Stimulated activated naive B cell treated with anti-CD40 and anti-IgM and Interleukin-4, amounts not matched to agents 10 μg/mL and 1 μg/mL and 100 μg/mL, for 72 hours (primary cell): ENCODE measurements around the gene MAPK4.
"Not testable (repeated sequence)": the region's sequence is repeated elsewhere in the genome, so short reads cannot be mapped to it uniquely, and the experiment has no call there.

Experiments
- ATAC-seq, 2 donors: fragments of 150-1000 bp; cut with Tn5 transposase; replicated peaks; 2 replicates each; pipeline ENCODE4 v1.10.0; 2021; ENCODE audit warnings: moderate library complexity in 1 of 2
- DNase-seq: peaks from one replicate; pipeline ENCODE4 v3.0.0; 2021
- H3K27ac Mint-ChIP-seq: one replicate; pipeline ENCODE4 v1.8.0; 2022; ENCODE audit warnings: mild to moderate bottlenecking, mixed read lengths
- H3K27me3 Mint-ChIP-seq, 2 donors: one replicate each; pipeline ENCODE4 v1.8.0; 2022; ENCODE audit warnings: mixed read lengths in 2 of 2
- H3K36me3 Mint-ChIP-seq, 2 donors: one replicate each; pipeline ENCODE4 v1.8.0; 2022; ENCODE audit warnings: mixed read lengths in 2 of 2, mild to moderate bottlenecking in 1 of 2
- H3K4me1 Mint-ChIP-seq, 2 donors: one replicate each; pipeline ENCODE4 v1.8.0; 2022; ENCODE audit warnings: mixed read lengths in 2 of 2, mild to moderate bottlenecking in 1 of 2
- H3K4me3 Mint-ChIP-seq, 2 donors: one replicate each; pipeline ENCODE4 v1.8.0; 2022; ENCODE audit warnings: mild to moderate bottlenecking in 2 of 2, mixed read lengths in 2 of 2, moderate library complexity in 1 of 2
- H3K9me3 Mint-ChIP-seq, 2 donors: one replicate each; pipeline ENCODE4 v1.8.0; 2022; ENCODE audit warnings: mixed read lengths in 2 of 2, mild to moderate bottlenecking in 1 of 2

Gene MAPK4

GRCh38 chr18:50560681-50561629 is 1.1 kb downstream of the MAPK4 start:
- Mint-ChIP-seq H3K27ac (no peak overlapping the region), H3K27me3 (peaks cover 47 to 77% of the 10 kb centered on the region in 2 donors), H3K9me3 (peaks cover 3% of the 10 kb centered on the region in 2 donors), H3K36me3 (peaks cover 0 to under 1% of the 10 kb centered on the region in 2 donors), H3K4me3 (peak overlapping the region; percentile 70 to 77), H3K4me1 (peaks cover 0 to 5% of the 10 kb centered on the region in 2 donors)
- no peak for DNase-seq
- no peak for ATAC-seq

GRCh38 chr18:50562258-50562657 is 2.4 kb downstream of the MAPK4 start:
- peaks cover 43 to 73% of the 10 kb centered on the region in 2 donors for H3K27me3 Mint-ChIP-seq
- H3K9me3 Mint-ChIP-seq, H3K4me1 Mint-ChIP-seq, H3K27ac Mint-ChIP-seq, DNase-seq, H3K4me3 Mint-ChIP-seq, ATAC-seq, H3K36me3 Mint-ChIP-seq: not testable (repeated sequence)

- Mint-ChIP-seq H3K27me3 (peaks cover 41 to 68% of the 10 kb centered on the region in 2 donors), H3K4me3 (no peak overlapping the region), H3K27ac (no peak overlapping the region), H3K9me3 (peaks cover 0 to 3% of the 10 kb centered on the region in 2 donors), H3K4me1 (peaks cover 0 to 5% of the 10 kb centered on the region in 2 donors), H3K36me3 (no peaks in the 10 kb centered on the region)
- DNase-seq (no peak), ATAC-seq (no peak)
Observed at GRCh38 chr18:50562686-50563085, 2.8 kb downstream of the MAPK4 start.

- DNase-seq: no peak
- Mint-ChIP-seq H3K36me3 (no peaks in the 10 kb centered on the region), H3K27ac (no peak overlapping the region), H3K27me3 (peaks cover 38 to 61% of the 10 kb centered on the region in 2 donors), H3K9me3 (peaks cover under 1 to 7% of the 10 kb centered on the region in 2 donors), H3K4me3 (no peak overlapping the region), H3K4me1 (peaks cover 0 to 5% of the 10 kb centered on the region in 2 donors)
- ATAC-seq: no peak
Observed at GRCh38 chr18:50563376-50563775, 3.5 kb downstream of the MAPK4 start.

GRCh38 chr18:50569930-50570329 is 10.0 kb downstream of the MAPK4 start:
- H3K4me1 Mint-ChIP-seq: no peaks in the 10 kb centered on the region
- H3K27me3 Mint-ChIP-seq: peaks cover 18 to 21% of the 10 kb centered on the region in 2 donors
- H3K27ac Mint-ChIP-seq: no peak overlapping the region
- peaks cover 6 to 13% of the 10 kb centered on the region in 2 donors for H3K9me3 Mint-ChIP-seq
- DNase-seq (no peak), ATAC-seq (no peak)
- H3K36me3 Mint-ChIP-seq: no peaks in the 10 kb centered on the region
- no peak overlapping the region for H3K4me3 Mint-ChIP-seq

GRCh38 chr18:50571606-50572005 is 11.7 kb downstream of the MAPK4 start:
- no peak overlapping the region for H3K27ac Mint-ChIP-seq
- DNase-seq (no peak), ATAC-seq (no peak)
- H3K27me3 Mint-ChIP-seq: peaks cover 9 to 17% of the 10 kb centered on the region in 2 donors
- H3K4me1 Mint-ChIP-seq: no peaks in the 10 kb centered on the region
- H3K4me3 Mint-ChIP-seq: no peak overlapping the region
- H3K36me3 Mint-ChIP-seq: no peaks in the 10 kb centered on the region
- H3K9me3 Mint-ChIP-seq: peaks cover 6 to 13% of the 10 kb centered on the region in 2 donors

GRCh38 chr18:50573196-50573595 is 13.3 kb downstream of the MAPK4 start:
- not testable (repeated sequence) for DNase-seq, H3K27ac Mint-ChIP-seq, H3K4me3 Mint-ChIP-seq, H3K9me3 Mint-ChIP-seq, ATAC-seq, H3K36me3 Mint-ChIP-seq, H3K4me1 Mint-ChIP-seq
- peaks cover 11 to 17% of the 10 kb centered on the region in 2 donors for H3K27me3 Mint-ChIP-seq

GRCh38 chr18:50573679-50574078 is 13.8 kb downstream of the MAPK4 start:
- DNase-seq (no peak), ATAC-seq (no peak)
- H3K4me1 Mint-ChIP-seq: no peaks in the 10 kb centered on the region
- no peak overlapping the region for H3K27ac Mint-ChIP-seq
- peaks cover 3 to 4% of the 10 kb centered on the region in 2 donors for H3K9me3 Mint-ChIP-seq
- H3K36me3 Mint-ChIP-seq: no peaks in the 10 kb centered on the region
- peaks cover 16 to 17% of the 10 kb centered on the region in 2 donors for H3K27me3 Mint-ChIP-seq
- no peak overlapping the region for H3K4me3 Mint-ChIP-seq

- no peaks in the 10 kb centered on the region for H3K4me1 Mint-ChIP-seq
- ATAC-seq (peak in 1 of 2 donors; percentile 22), DNase-seq (no peak)
- H3K27ac Mint-ChIP-seq: no peak overlapping the region
- H3K9me3 Mint-ChIP-seq: peaks cover 6% of the 10 kb centered on the region in 2 donors
- peaks cover 11 to 19% of the 10 kb centered on the region in 2 donors for H3K27me3 Mint-ChIP-seq
- H3K4me3 Mint-ChIP-seq: no peak overlapping the region
- no peaks in the 10 kb centered on the region for H3K36me3 Mint-ChIP-seq
Observed at GRCh38 chr18:50578030-50578429, 18.1 kb downstream of the MAPK4 start.

GRCh38 chr18:50578651-50579050 is 18.8 kb downstream of the MAPK4 start:
- Mint-ChIP-seq H3K36me3 (no peaks in the 10 kb centered on the region), H3K4me3 (no peak overlapping the region), H3K9me3 (peaks cover 6% of the 10 kb centered on the region in 2 donors), H3K27ac (no peak overlapping the region), H3K4me1 (no peaks in the 10 kb centered on the region), H3K27me3 (peaks cover 11 to 19% of the 10 kb centered on the region in 2 donors)
- ATAC-seq: no peak
- no peak for DNase-seq

- no peak overlapping the region for H3K27ac Mint-ChIP-seq
- no peaks in the 10 kb centered on the region for H3K4me1 Mint-ChIP-seq
- DNase-seq (no peak), ATAC-seq (no peak)
- H3K4me3 Mint-ChIP-seq: no peak overlapping the region
- peaks cover 11 to 19% of the 10 kb centered on the region in 2 donors for H3K27me3 Mint-ChIP-seq
- H3K9me3 Mint-ChIP-seq: peaks cover 6% of the 10 kb centered on the region in 2 donors
- H3K36me3 Mint-ChIP-seq: no peaks in the 10 kb centered on the region
Observed at GRCh38 chr18:50579061-50579774, 19.3 kb downstream of the MAPK4 start.

GRCh38 chr18:50581517-50581916 is 21.6 kb downstream of the MAPK4 start:
- Mint-ChIP-seq H3K9me3 (peaks cover 9 to 12% of the 10 kb centered on the region in 2 donors), H3K4me1 (no peaks in the 10 kb centered on the region), H3K27ac (no peak overlapping the region), H3K4me3 (no peak overlapping the region), H3K36me3 (no peaks in the 10 kb centered on the region), H3K27me3 (peaks cover 14 to 19% of the 10 kb centered on the region in 2 donors)
- no peak for DNase-seq
- no peak for ATAC-seq

- peaks cover 9 to 12% of the 10 kb centered on the region in 2 donors for H3K9me3 Mint-ChIP-seq
- no peak for ATAC-seq
- no peaks in the 10 kb centered on the region for H3K4me1 Mint-ChIP-seq
- H3K36me3 Mint-ChIP-seq: no peaks in the 10 kb centered on the region
- H3K27me3 Mint-ChIP-seq: peaks cover 14 to 19% of the 10 kb centered on the region in 2 donors
- no peak overlapping the region for H3K4me3 Mint-ChIP-seq
- no peak overlapping the region for H3K27ac Mint-ChIP-seq
- DNase-seq: no peak
Observed at GRCh38 chr18:50582500-50582899, 22.6 kb downstream of the MAPK4 start.

- DNase-seq (no peak), ATAC-seq (no peak)
- Mint-ChIP-seq H3K4me3 (no peak overlapping the region), H3K27ac (no peak overlapping the region), H3K4me1 (no peaks in the 10 kb centered on the region), H3K27me3 (peaks cover 0 to 8% of the 10 kb centered on the region in 2 donors), H3K9me3 (peaks cover 9 to 12% of the 10 kb centered on the region in 2 donors), H3K36me3 (no peaks in the 10 kb centered on the region)
Observed at GRCh38 chr18:50586710-50587109, 26.8 kb downstream of the MAPK4 start.
